H9 (cell line): ENCODE measurements around the gene SNAI3. TPM values are rescaled to one million over a fixed set of nuclear protein-coding genes. Genes with fewer than 3 reads are reported as not detected.

Experiments used
- DNase-seq: peaks from one replicate; pipeline ENCODE4 v3.0.0-alpha.2; 2017
- H2AFZ ChIP-seq: one replicate; pipeline ENCODE4 v1.6.1; 2013; ENCODE audit warnings: mild to moderate bottlenecking, low read length, control low read depth, moderate library complexity
- H2AK5ac ChIP-seq: 2 replicates; pipeline ENCODE4 v1.6.1; 2013; ENCODE audit warnings: low read length, control low read depth, mixed read lengths; ENCODE audit not compliant: insufficient read length
- H2BK120ac ChIP-seq: one replicate; pipeline ENCODE4 v1.6.1; 2013; ENCODE audit warnings: low read depth, mild to moderate bottlenecking, low read length, control low read depth, inconsistent platforms; ENCODE audit not compliant: poor library complexity, severe bottlenecking
- H2BK12ac ChIP-seq: 2 replicates; pipeline ENCODE4 v1.6.1; 2013; ENCODE audit warnings: low read length, control low read depth, mixed read lengths, low read depth; ENCODE audit not compliant: insufficient read length
- H2BK15ac ChIP-seq: 2 replicates; pipeline ENCODE4 v1.6.1; 2013; ENCODE audit warnings: low read depth, low read length, control low read depth
- H2BK20ac ChIP-seq: one replicate; pipeline ENCODE4 v1.6.1; 2013; ENCODE audit warnings: low read depth, mild to moderate bottlenecking, low read length, control low read depth, inconsistent platforms; ENCODE audit not compliant: poor library complexity, severe bottlenecking
- H2BK5ac ChIP-seq: 2 replicates; pipeline ENCODE4 v1.6.1; 2013; ENCODE audit warnings: low read length, control low read depth, mixed read lengths; ENCODE audit not compliant: insufficient read length
- H3K14ac ChIP-seq: 2 replicates; pipeline ENCODE4 v1.6.1; 2013; ENCODE audit warnings: low read length, control low read depth; ENCODE audit not compliant: insufficient read depth
- H3K18ac ChIP-seq: 2 replicates; pipeline ENCODE4 v1.6.1; 2013; ENCODE audit warnings: low read depth, mild to moderate bottlenecking, mixed read lengths, low read length, control low read depth; ENCODE audit not compliant: insufficient read length
- H3K23ac ChIP-seq: 2 replicates; pipeline ENCODE4 v1.6.1; 2013; ENCODE audit warnings: low read length, control low read depth, mixed read lengths, low read depth; ENCODE audit not compliant: insufficient read length
- H3K23me2 ChIP-seq: 2 replicates; pipeline ENCODE4 v1.6.1; 2013; ENCODE audit warnings: low read depth, mild to moderate bottlenecking, mixed read lengths, low read length, control low read depth; ENCODE audit not compliant: insufficient read length, poor library complexity, severe bottlenecking
- H3K27ac ChIP-seq: 2 replicates; pipeline ENCODE4 v1.5.1; 2013; ENCODE audit warnings: low read length, control low read depth, mixed read lengths, low read depth; ENCODE audit not compliant: insufficient read length
- H3K27me3 ChIP-seq: 2 replicates; pipeline ENCODE4 v1.6.1; 2013; ENCODE audit warnings: low read length, control low read depth, inconsistent platforms; ENCODE audit not compliant: insufficient read depth
- H3K4ac ChIP-seq: 2 replicates; pipeline ENCODE4 v1.6.1; 2013; ENCODE audit warnings: low read depth, mild to moderate bottlenecking, control low read depth, inconsistent platforms, low read length, moderate library complexity
- H3K4me1 ChIP-seq: 2 replicates; pipeline ENCODE4 v1.6.1; 2013; ENCODE audit warnings: low read length, control low read depth, inconsistent platforms; ENCODE audit not compliant: insufficient read depth
- H3K4me2 ChIP-seq: 2 replicates; pipeline ENCODE4 v1.6.1; 2013; ENCODE audit warnings: low read length, control low read depth, mixed read lengths; ENCODE audit not compliant: insufficient read length, insufficient read depth
- H3K56ac ChIP-seq: 2 replicates; pipeline ENCODE4 v1.6.1; 2013; ENCODE audit warnings: low read depth, mild to moderate bottlenecking, mixed read lengths, low read length, control low read depth; ENCODE audit not compliant: insufficient read length
- H3K79me1 ChIP-seq: 2 replicates; pipeline ENCODE4 v1.6.1; 2013; ENCODE audit warnings: low read depth, mild to moderate bottlenecking, moderate library complexity, low read length, control low read depth, inconsistent platforms; ENCODE audit not compliant: insufficient read depth, poor library complexity, severe bottlenecking
- H3K79me2 ChIP-seq: 2 replicates; pipeline ENCODE4 v1.6.1; 2013; ENCODE audit warnings: low read length, control low read depth, inconsistent platforms; ENCODE audit not compliant: insufficient read depth
- H3K9ac ChIP-seq: 2 replicates; pipeline ENCODE4 v1.6.1; 2013; ENCODE audit warnings: low read length, control low read depth, mixed read lengths; ENCODE audit not compliant: insufficient read length; ENCODE audit errors: extremely low read depth
- H3K9me3 ChIP-seq: one replicate; pipeline ENCODE4 v1.6.1; 2013; ENCODE audit warnings: low read depth, low read length, inconsistent platforms; ENCODE audit not compliant: control insufficient read depth
- H3T11ph ChIP-seq: one replicate; pipeline ENCODE4 v1.6.1; 2013; ENCODE audit warnings: mild to moderate bottlenecking, low read length, control low read depth, inconsistent platforms
- H4K20me1 ChIP-seq: one replicate; pipeline ENCODE4 v1.6.1; 2013; ENCODE audit not compliant: control insufficient read depth, insufficient read length, insufficient read depth
- H4K5ac ChIP-seq: 2 replicates; pipeline ENCODE4 v1.6.1; 2013; ENCODE audit warnings: low read depth, mild to moderate bottlenecking, mixed read lengths, low read length, control low read depth; ENCODE audit not compliant: insufficient read length
- H4K8ac ChIP-seq: replicated peaks from 2 replicates; pipeline ENCODE4 v1.6.1; 2013; ENCODE audit warnings: low read length, control low read depth, mixed read lengths, low read depth; ENCODE audit not compliant: insufficient read length
- H4K91ac ChIP-seq: 2 replicates; pipeline ENCODE4 v1.6.1; 2013; ENCODE audit warnings: low read depth, mild to moderate bottlenecking, moderate library complexity, mixed read lengths, low read length, control low read depth; ENCODE audit not compliant: insufficient read length
- H3K27ac Mint-ChIP-seq, 3 experiments: 2 replicates in 2 of 3; 3 replicates in 1 of 3; pipeline ENCODE4 v1.8.0; 2020 to 2021; ENCODE audit warnings: mixed read lengths in 3 of 3, mild to moderate bottlenecking in 1 of 3, moderate library complexity in 1 of 3
- H3K27me3 Mint-ChIP-seq: 2 replicates; pipeline ENCODE4 v1.8.0; 2021; ENCODE audit warnings: low read depth, mild to moderate bottlenecking, moderate library complexity, mixed read lengths
- H3K36me3 Mint-ChIP-seq, 3 experiments: 2 replicates in 2 of 3; 3 replicates in 1 of 3; pipeline ENCODE4 v1.8.0; 2020 to 2021; ENCODE audit warnings: low read depth in 3 of 3, mixed read lengths in 3 of 3; ENCODE audit not compliant: insufficient read depth in 1 of 3
- H3K4me1 Mint-ChIP-seq, 2 experiments: 2 replicates each; pipeline ENCODE4 v1.8.0; 2020; ENCODE audit warnings: mixed read lengths in 2 of 2
- H3K4me3 Mint-ChIP-seq, 2 experiments: 2 replicates in 1 of 2; 3 replicates in 1 of 2; pipeline ENCODE4 v1.8.0; 2020 to 2021; ENCODE audit warnings: mild to moderate bottlenecking in 2 of 2, mixed read lengths in 2 of 2, moderate library complexity in 1 of 2
- H3K9me3 Mint-ChIP-seq, 2 experiments: 2 replicates in 1 of 2; 3 replicates in 1 of 2; pipeline ENCODE4 v1.8.0; 2020; ENCODE audit warnings: mild to moderate bottlenecking in 2 of 2, mixed read lengths in 2 of 2, moderate library complexity in 1 of 2
- WGBS: extraction: QIAGEN DNeasy Blood & Tissue Kit; methylation state at CpG from one replicate; pipeline ENCODE4 v1.1.7; 2013; ENCODE audit warnings: missing lambda C conversion rate, low lambda C conversion rate, mixed read lengths; ENCODE audit not compliant: insufficient read length; ENCODE audit errors: extremely low coverage; 5-methylcytosine and 5-hydroxymethylcytosine counted together
- total RNA-seq: library from RNA; stranded (reverse); gene quantifications from 2 replicates; pipeline ENCODE4 v1.2.1, GENCODE V29; 2021
- TF ChIP-seq, protein P1 (sequence below): fragments of 200-600 bp; sonication (generic); conservative IDR thresholded peaks from 3 replicates; pipeline ENCODE4 v1.8.0; 2021; ENCODE audit warnings: antibody characterized with exemption, mild to moderate bottlenecking

The SNAI3 gene
- total RNA-seq, 1 experiment from 2014 or later: 3.2 TPM

DNA sequence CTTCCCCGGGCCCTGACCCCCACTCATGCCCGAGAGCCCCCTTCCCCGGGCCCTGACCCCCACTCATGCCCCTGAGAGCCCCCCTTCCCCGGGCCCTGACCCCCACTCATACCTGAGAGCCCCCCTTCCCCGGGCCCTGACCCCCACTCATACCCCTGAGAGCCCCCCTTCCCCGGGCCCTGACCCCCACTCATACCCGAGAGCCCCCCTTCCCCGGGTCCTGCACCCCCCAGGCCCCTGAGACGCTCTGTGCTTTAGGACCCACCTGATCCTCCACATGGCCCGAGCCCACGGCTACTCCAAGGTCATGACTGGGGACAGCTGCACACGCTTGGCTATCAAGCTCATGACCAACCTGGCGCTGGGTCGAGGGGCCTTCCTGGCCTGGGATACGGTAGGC, 26.7 kb upstream of the SNAI3 start:
- H2BK20ac ChIP-seq: no peak overlapping the region
- no peak for DNase-seq
- H4K20me1 ChIP-seq: no peaks in the 10 kb centered on the region
- no peaks in the 10 kb centered on the region for H3K79me2 ChIP-seq
- H4K8ac ChIP-seq: no peak overlapping the region
- H3K9ac ChIP-seq: no peak overlapping the region
- Mint-ChIP-seq H3K27me3 (no peaks in the 10 kb centered on the region), H3K36me3 (peaks cover 4 to 20% (median 19%) of the 10 kb centered on the region in 3 experiments; a peak in 5 of 7 replicates), H3K27ac (no peak overlapping the region), H3K9me3 (no peaks in the 10 kb centered on the region), H3K4me3 (no peak overlapping the region), H3K4me1 (peaks cover 0 to 6% of the 10 kb centered on the region in 2 experiments; a peak in 1 of 4 replicates)
- H3K23me2 ChIP-seq: no peaks in the 10 kb centered on the region
- no peak overlapping the region for H2BK15ac ChIP-seq
- no peak overlapping the region for H4K91ac ChIP-seq
- H3K14ac ChIP-seq: no peak overlapping the region
- peak overlapping the region; percentile 64 for H2BK12ac ChIP-seq
- no peak overlapping the region for H3K4ac ChIP-seq
- no peak overlapping the region for H3T11ph ChIP-seq
- H3K27ac ChIP-seq: no peak overlapping the region
- H3K9me3 ChIP-seq: no peaks in the 10 kb centered on the region
- no peak overlapping the region for H2AK5ac ChIP-seq
- H3K4me2 ChIP-seq: no peak overlapping the region
- no peaks in the 10 kb centered on the region for H3K79me1 ChIP-seq
- H2BK120ac ChIP-seq: no peak overlapping the region
- no peaks in the 10 kb centered on the region for H3K4me1 ChIP-seq
- no peak overlapping the region for H4K5ac ChIP-seq
- no peak overlapping the region for H3K23ac ChIP-seq
- no CpG with 5 or more reads among the region's 15 CpGs for WGBS
- H3K18ac ChIP-seq: no peak overlapping the region
- no peak overlapping the region for H2AFZ ChIP-seq
- H3K56ac ChIP-seq: no peak overlapping the region
- TF ChIP-seq, protein P1, sequence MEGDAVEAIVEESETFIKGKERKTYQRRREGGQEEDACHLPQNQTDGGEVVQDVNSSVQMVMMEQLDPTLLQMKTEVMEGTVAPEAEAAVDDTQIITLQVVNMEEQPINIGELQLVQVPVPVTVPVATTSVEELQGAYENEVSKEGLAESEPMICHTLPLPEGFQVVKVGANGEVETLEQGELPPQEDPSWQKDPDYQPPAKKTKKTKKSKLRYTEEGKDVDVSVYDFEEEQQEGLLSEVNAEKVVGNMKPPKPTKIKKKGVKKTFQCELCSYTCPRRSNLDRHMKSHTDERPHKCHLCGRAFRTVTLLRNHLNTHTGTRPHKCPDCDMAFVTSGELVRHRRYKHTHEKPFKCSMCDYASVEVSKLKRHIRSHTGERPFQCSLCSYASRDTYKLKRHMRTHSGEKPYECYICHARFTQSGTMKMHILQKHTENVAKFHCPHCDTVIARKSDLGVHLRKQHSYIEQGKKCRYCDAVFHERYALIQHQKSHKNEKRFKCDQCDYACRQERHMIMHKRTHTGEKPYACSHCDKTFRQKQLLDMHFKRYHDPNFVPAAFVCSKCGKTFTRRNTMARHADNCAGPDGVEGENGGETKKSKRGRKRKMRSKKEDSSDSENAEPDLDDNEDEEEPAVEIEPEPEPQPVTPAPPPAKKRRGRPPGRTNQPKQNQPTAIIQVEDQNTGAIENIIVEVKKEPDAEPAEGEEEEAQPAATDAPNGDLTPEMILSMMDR: no peak
- no peak overlapping the region for H2BK5ac ChIP-seq
- no peaks in the 10 kb centered on the region for H3K27me3 ChIP-seq
